Endodermal cell (in vitro differentiated cells): ENCODE results near the gene CHAT. TPM values are rescaled to one million over a fixed set of nuclear protein-coding genes. Genes with fewer than 3 reads are reported as not detected.

ENCODE experiments used
- DNase-seq: peaks from one replicate; pipeline ENCODE4 v3.0.0-alpha.2; 2017
- H3K27ac ChIP-seq: 2 replicates; pipeline ENCODE4 v1.5.1; 2013; ENCODE audit warnings: mild to moderate bottlenecking, low read depth, low read length, moderate library complexity
- H3K27me3 ChIP-seq: 2 replicates; pipeline ENCODE4 v1.6.1; 2013; ENCODE audit warnings: mild to moderate bottlenecking, low read length, moderate library complexity; ENCODE audit not compliant: insufficient read depth, control insufficient read depth, poor library complexity, severe bottlenecking
- H3K36me3 ChIP-seq: 2 replicates; pipeline ENCODE4 v1.7.0; 2013; ENCODE audit warnings: mild to moderate bottlenecking, low read length, moderate library complexity; ENCODE audit not compliant: control insufficient read depth, insufficient read depth
- H3K4me1 ChIP-seq: one replicate; pipeline ENCODE4 v1.7.0; 2013; ENCODE audit warnings: low read length; ENCODE audit not compliant: control insufficient read depth, insufficient read depth
- H3K4me3 ChIP-seq: 2 replicates; pipeline ENCODE4 v1.5.1; 2013; ENCODE audit warnings: mild to moderate bottlenecking, low read length, moderate library complexity
- H3K9ac ChIP-seq: 2 replicates; pipeline ENCODE4 v1.6.1; 2013; ENCODE audit warnings: mild to moderate bottlenecking, low read length, moderate library complexity; ENCODE audit not compliant: poor library complexity, severe bottlenecking; ENCODE audit errors: extremely low read depth
- H3K9me3 ChIP-seq: 2 replicates; pipeline ENCODE4 v1.6.1; 2013; ENCODE audit warnings: mild to moderate bottlenecking, low read length, moderate library complexity; ENCODE audit not compliant: control insufficient read depth
- H3K27ac Mint-ChIP-seq: 2 replicates; pipeline ENCODE4 v1.8.0; 2020; ENCODE audit warnings: mixed read lengths
- H3K27me3 Mint-ChIP-seq: 2 replicates; pipeline ENCODE4 v1.8.0; 2021; ENCODE audit warnings: mild to moderate bottlenecking, mixed read lengths; ENCODE audit not compliant: insufficient read depth
- H3K36me3 Mint-ChIP-seq: 2 replicates; pipeline ENCODE4 v1.8.0; 2020; ENCODE audit warnings: low read depth, mixed read lengths
- H3K4me1 Mint-ChIP-seq: 2 replicates; pipeline ENCODE4 v1.8.0; 2020; ENCODE audit warnings: mixed read lengths
- H3K4me3 Mint-ChIP-seq: 2 replicates; pipeline ENCODE4 v1.8.0; 2020; ENCODE audit warnings: mild to moderate bottlenecking, moderate library complexity, mixed read lengths
- H3K9me3 Mint-ChIP-seq: 2 replicates; pipeline ENCODE4 v1.8.0; 2020; ENCODE audit warnings: mild to moderate bottlenecking, mixed read lengths
- CTCF ChIP-seq: fragments of 200-600 bp; sonication (generic); conservative IDR thresholded peaks from 2 replicates; pipeline ENCODE4 v1.5.0; 2021; ENCODE audit warnings: antibody characterized with exemption, mild to moderate bottlenecking
- WGBS, 2 experiments: methylation state at CpG; one replicate each; pipeline versions ENCODE4 v1.1.5 to v1.1.7; 2013; ENCODE audit warnings: missing lambda C conversion rate in 2 of 2, mixed read lengths in 1 of 2; ENCODE audit not compliant: insufficient coverage in 1 of 2, insufficient read length in 1 of 2; 5-methylcytosine and 5-hydroxymethylcytosine counted together
- total RNA-seq, 2 donors: library from RNA; stranded (reverse); fragmentation: NEBNext Ultra II Directional in 1 of 2; extraction: Animal tissue kit (Norgen Biotek cat#: 25700) in 1 of 2; gene quantifications; 2 replicates in 1 of 2; 3 replicates in 1 of 2; pipeline ENCODE4 v1.2.1, GENCODE V29; 2021

CHAT gene
- total RNA-seq, 2 donors from 2014 or later: not detected

- no peaks in the 10 kb centered on the region for H3K9me3 Mint-ChIP-seq
- TF ChIP-seq CTCF: no peak
- 94 to 100% methylated on average over 1 to 3 of the region's 4 CpGs for WGBS, 2 experiments
- Histone ChIP-seq H3K27ac (no peak overlapping the region), H3K4me1 (no peaks in the 10 kb centered on the region), H3K36me3 (no peaks in the 10 kb centered on the region), H3K27me3 (no peaks in the 10 kb centered on the region), H3K9ac (no peak overlapping the region), H3K9me3 (no peaks in the 10 kb centered on the region), H3K4me3 (no peak overlapping the region)
- no peak overlapping the region for H3K27ac Mint-ChIP-seq
- H3K36me3 Mint-ChIP-seq: no peaks in the 10 kb centered on the region
- no peak overlapping the region for H3K4me3 Mint-ChIP-seq
- DNase-seq: no peak
- peaks cover 4% of the 10 kb centered on the region for H3K27me3 Mint-ChIP-seq
- H3K4me1 Mint-ChIP-seq: no peaks in the 10 kb centered on the region
Measured at GRCh38 chr10:49587981-49588380, 25.9 kb upstream of the CHAT start.

GRCh38 chr10:49592726-49593563 is 20.9 kb upstream of the CHAT start:
- H3K27ac ChIP-seq: no peak overlapping the region
- TF ChIP-seq CTCF: peak; percentile 91
- no peak overlapping the region for H3K27ac Mint-ChIP-seq
- no peak overlapping the region for H3K4me3 ChIP-seq
- no peaks in the 10 kb centered on the region for H3K9me3 ChIP-seq
- H3K4me1 ChIP-seq: no peaks in the 10 kb centered on the region
- H3K36me3 ChIP-seq: no peaks in the 10 kb centered on the region
- H3K9ac ChIP-seq: no peak overlapping the region
- peaks cover 21% of the 10 kb centered on the region for H3K27me3 Mint-ChIP-seq
- H3K27me3 ChIP-seq: peaks cover 5% of the 10 kb centered on the region
- WGBS, 2 experiments: 61 to 65% methylated on average over 5 to 9 of the region's 9 CpGs
- no peaks in the 10 kb centered on the region for H3K4me1 Mint-ChIP-seq
- no peak overlapping the region for H3K4me3 Mint-ChIP-seq
- DNase-seq: peak; percentile 93
- H3K9me3 Mint-ChIP-seq: no peaks in the 10 kb centered on the region
- H3K36me3 Mint-ChIP-seq: no peaks in the 10 kb centered on the region

- Histone ChIP-seq H3K36me3 (no peaks in the 10 kb centered on the region), H3K27ac (no peak overlapping the region), H3K9me3 (no peaks in the 10 kb centered on the region), H3K4me3 (no peak overlapping the region), H3K9ac (no peak overlapping the region), H3K27me3 (peaks cover 5% of the 10 kb centered on the region), H3K4me1 (no peaks in the 10 kb centered on the region)
- no peak for TF ChIP-seq CTCF
- Mint-ChIP-seq H3K27ac (no peak overlapping the region), H3K27me3 (peaks cover 26% of the 10 kb centered on the region), H3K36me3 (no peaks in the 10 kb centered on the region), H3K4me1 (no peaks in the 10 kb centered on the region), H3K4me3 (no peak overlapping the region), H3K9me3 (no peaks in the 10 kb centered on the region)
- 89 to 94% methylated on average over 4 to 6 of the region's 6 CpGs for WGBS, 2 experiments
- no peak for DNase-seq
Measured at GRCh38 chr10:49593564-49593875, 20.3 kb upstream of the CHAT start.
